EH (cell line): Measurements from ENCODE around the gene CISD2.
A peak's percentile ranks its signal among the peaks of the same experiment; 100 is the strongest.
"Not testable (repeated sequence)": the region's sequence is repeated elsewhere in the genome, so short reads cannot be mapped to it uniquely, and the experiment has no call there.

Experiments
- DNase-seq: peaks from one replicate; pipeline ENCODE4 v3.0.0-alpha.2; 2015; ENCODE audit warnings: low read depth

The CISD2 gene, protein sequence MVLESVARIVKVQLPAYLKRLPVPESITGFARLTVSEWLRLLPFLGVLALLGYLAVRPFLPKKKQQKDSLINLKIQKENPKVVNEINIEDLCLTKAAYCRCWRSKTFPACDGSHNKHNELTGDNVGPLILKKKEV

DNA sequence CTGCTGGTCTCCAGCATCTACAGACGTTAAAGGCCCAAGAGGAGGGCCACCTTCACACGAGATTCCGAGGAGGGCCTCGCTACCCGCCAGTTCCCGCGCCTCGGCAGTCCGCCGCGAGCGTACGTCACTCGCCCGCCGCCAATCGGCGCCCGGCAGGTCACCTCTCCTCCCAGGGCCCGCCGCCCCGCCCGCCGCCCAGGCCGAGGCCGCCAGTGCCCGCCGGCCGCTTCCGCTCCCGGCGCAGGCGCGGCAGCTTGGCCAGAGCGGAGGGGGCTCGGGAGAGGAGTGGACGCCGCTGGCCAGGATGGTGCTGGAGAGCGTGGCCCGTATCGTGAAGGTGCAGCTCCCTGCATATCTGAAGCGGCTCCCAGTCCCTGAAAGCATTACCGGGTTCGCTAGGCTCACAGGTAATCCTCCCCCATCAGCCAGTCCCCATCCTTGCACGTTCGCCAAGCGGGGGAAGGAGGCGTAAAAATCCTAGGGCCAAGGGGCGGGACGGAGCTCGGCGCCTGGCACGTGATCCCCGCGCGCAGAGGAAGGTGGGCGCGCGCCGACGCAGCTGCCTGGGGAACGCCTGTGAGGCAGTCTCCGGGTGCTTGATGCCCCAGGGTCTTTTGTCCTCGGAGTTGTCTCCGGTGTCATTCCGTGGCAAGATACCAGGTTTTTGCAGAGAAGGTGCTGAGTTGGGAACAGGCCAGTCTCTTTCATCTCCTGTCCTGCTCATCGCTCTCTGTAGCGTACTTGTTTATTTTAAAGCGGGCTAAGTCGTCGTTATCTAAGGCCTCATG, at the start of gene CISD2:
Gene CISD2, plus strand, starts transcription at position 212 of the 788 bp plus-strand sequence. Its CDS starts 93 bp downstream, at position 305.
- DNase-seq = peak; percentile 92

DNA sequence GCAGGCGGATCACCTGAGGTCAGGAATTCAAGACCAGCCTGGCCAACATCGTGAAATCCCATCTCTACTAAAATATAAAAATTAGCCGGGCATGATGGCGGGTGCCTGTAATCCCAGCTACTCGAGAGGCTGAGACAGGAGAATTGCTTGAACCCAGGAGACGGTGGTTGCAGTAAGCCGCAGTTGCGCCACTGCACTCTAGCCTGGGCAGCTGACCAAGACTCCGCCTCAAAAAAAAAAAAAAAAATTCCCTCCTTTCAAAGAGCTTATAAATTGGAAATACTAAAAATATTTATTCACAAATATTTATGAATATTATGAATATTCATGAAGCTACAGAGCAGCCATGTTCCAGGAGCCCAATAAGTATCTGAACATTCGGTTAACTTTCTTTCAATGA, 49.7 kb upstream of the CISD2 start:
- not testable (repeated sequence) for DNase-seq

DNA sequence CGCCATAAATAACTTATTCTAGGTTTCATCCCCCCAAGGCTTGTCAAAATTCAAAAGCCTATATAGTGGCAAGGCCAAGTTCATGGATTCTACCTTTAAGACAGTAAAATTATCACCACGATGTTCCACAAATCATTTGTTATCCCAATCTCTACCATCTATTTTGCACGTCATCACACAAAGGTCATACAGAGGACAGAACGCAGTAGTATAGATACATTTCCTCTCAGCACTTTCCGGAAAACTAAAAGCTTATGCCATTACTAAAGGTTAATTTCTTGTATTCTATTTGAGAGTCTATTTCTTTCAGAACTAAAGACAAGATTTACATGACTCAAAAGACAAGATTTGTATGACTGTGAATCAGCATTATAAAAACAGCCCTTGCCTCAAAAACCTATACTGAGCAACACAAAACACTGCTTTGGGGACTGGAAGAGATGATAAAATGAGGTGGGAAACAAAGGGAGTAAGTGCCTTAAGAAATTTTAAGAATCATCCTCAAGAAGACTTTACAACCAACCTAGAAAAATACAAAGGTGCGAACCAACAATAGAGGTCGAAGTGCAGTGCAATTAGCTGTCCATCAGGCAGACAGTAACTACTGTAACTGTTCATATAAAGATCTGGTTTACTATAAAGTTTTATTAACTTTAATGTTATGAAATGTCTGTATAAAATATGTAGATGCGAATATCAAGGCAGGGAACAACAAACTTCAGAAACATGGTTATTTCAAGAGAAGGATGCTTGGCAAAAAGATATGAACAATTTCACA, 49.0 kb upstream of the CISD2 start:
- DNase-seq = no peak

DNA sequence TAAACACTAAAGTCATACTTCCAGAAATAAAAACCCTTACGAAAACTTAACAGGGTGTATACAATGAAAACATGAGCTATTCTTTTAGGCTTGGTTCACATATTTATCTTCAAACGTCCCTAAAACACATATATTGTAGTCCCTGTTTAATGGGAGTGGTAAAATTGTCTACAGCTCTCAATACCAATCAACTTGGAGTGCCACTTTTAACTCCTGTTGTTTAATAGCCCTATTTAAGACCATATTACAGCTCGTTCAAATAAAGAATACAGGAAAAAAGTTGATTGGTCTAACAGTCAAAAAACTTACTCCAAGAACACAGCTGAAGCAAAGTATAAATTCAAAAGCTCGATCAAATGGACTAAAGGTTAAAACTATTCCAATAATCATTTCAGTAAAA, 45.3 kb upstream of the CISD2 start:
- DNase-seq = no peak

DNA sequence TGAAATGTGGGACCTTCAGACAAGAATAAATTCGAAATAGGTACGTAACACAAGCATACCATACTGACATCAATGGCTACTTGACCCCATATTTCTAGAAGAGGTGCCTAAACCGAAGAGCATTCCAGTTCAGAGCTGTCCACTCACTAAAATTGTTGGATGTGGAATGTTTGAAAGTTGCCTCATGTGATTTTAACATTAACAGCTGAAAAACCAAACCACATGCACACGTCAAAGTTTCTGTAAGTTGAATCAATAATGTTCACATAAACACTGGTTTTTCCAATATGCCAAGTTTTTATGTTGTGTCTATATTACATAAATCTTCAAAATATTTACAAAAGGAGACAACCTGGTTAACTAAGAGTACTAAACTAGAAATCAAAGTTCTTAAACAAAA, 44.9 kb upstream of the CISD2 start:
- no peak for DNase-seq

DNA sequence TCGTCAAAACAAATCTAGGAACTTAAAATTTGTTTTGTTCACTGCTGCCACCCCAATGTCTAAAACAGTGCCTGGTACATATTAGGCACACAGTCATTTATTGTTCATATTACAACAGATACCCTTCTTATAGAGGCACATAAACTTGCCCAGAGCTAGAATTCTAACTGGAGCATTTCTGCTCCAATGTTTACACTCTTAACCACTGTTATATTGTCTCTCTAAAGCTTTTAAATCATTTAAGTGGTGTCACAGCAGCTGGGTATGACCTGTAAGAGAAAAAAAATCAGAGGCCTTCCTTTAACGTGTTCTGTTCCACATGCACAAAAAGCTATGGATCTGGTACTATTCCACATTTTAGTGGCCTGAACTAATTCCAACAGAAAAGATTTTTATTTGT, 44.4 kb upstream of the CISD2 start:
- no peak for DNase-seq

DNA sequence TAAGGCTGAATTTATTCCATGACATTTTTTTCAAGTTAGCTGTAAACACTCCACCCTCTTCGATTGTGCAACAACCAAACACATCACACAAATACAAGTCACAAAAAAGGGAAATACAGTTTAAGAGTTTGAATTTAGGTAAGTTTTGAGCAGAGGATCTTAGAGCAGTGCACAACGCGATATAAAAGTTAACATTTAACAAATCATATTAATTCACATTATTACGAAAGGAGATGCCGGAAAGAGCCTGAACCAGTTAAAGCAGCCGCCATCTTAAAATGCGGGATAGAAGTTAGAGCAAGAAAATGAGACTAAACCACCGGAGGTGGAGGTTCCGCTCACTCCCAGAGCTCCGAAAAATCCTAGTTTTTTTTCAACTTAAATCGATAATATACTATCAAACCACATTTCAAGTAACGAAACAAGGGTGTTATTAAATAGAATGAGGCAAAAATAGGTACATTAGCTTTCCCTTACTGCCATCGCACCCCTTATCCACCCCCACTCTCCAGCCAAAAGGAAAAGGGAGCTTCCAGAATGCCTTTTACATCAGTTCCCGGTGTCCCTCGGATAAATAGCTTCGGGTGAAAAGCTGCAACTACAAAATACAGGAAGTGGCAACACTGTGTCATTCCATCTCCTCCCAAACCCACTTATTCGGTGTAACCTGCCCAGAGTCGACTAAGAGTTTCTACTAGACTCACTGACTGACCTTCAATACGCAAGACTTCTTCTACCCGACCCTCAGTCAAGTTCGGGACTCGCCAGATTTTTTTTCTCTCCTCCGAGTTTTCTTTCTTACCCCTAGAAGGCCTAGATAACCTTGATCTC, 43.3 kb upstream of the CISD2 start:
- peak; percentile 85 for DNase-seq

DNA sequence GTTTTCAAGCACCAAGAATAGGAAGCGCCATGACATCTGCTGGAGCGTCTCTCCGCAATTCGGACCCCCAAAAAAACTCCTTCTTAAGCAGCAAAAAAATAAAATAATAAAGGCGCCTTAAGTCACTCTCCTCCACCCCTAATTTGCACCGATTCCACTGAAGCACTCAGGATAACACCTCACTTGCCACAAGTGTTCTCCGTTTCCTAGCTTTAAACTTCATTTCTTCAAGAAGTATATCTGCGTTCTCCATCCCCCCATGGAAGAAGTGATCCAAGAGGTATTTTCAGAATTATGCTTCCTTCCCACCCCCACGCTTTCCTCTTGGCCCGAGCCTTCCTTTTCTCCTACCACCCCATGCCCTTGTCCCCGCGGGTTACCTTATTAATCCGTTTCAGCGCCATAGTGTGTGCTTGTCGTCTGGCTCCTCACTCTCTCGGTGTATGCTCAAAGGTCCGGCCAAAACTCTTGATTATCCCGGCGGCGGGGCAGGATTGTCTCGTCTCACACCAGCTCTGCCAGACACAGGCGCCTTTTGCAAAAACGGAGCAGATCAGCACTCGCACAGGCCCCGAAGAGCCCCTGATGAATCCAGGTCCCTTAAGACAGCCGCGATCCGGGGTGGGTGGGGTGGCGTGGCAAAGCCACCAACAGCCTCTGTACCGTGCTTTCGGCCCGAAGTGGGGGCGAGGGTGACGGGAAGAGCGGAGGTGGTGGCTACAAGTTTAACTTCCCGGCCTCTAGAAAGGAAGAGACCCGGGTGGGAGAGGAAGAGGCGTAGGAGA, 42.5 kb upstream of the CISD2 start:
- no peak for DNase-seq

DNA sequence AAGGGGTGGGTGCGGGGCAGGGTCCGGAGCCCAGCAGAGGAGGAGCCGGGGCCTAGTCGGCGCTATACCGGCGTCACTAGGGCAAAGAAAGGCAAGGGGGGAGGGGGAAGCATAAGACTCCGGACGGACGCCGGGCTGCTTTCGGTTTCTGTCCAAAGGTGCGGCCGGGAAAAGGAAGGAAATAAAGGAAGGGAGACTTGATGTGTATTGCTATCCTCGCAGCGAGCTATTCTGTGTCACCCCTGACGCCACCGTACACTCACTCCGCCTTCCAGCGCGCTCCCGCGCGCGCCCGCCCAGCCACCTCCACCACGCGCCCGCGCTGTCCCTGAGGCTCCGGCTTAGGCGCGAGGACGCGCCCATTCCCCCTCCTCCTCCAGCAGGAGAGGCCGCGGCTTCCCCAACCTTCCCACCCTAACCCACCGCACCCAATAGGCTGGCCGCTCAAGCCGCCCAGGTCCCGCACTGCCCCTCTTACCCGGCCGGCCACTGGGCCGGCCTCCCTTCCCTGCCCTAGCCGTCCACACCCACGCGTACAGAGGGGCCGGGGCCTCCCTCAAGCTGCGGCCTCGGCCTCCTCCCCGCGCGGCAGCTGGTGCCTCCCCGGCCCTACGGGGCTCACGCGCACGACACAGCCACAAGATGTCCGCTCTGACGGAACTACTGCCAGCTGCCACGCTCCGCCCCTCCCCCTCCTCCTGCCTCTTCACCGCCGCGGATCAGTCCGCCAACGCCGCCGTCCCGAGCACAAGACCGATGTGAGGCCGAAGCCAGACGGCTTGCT, 41.7 kb upstream of the CISD2 start, which contains the start of gene UBE2D3:
Gene UBE2D3, minus strand, starts transcription at position 662 of the 784 bp plus-strand sequence. CDS start 1,043 bp downstream, outside the sequence.
- DNase-seq = peak; percentile 93

DNA sequence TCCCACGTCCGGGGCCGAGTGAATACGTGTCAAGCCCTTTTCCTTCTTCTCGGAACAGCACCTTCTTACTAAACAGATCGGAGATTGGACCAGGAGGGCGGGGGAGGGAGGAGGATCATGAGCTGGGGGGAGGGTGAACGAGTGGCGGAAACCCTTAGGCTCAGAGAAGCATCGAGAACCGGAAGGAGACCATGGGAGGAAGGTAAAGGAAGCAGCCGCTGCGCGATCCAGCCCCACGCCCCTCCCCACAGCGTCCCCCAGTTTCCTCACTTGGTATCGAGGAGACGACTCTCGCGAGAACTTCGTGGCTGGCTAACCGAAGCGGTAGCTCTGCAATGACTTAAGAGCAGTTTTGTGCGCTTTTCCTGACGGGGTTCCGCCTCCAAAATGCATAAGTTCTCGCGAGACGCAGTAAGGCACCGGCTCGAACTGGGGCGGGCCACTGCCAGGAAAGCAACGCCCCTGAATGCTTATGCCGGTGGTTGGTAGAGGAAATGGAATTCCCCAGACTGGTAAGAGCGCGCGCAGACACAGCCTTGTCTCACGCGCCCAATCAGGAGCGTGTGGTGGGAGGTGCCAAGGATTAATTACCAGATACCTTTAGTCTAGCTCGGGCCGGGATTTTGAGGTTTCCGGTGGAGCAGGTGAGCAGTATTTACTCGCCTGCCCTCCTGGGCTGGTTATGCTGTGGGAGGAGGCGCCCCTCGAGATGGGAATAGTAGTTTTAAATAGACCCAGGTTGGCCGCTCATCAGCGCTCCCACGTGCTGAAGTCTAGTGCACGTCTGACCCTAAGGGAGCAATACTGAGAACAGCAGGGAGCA, 40.9 kb upstream of the CISD2 start:
- DNase-seq = peak; percentile 100

DNA sequence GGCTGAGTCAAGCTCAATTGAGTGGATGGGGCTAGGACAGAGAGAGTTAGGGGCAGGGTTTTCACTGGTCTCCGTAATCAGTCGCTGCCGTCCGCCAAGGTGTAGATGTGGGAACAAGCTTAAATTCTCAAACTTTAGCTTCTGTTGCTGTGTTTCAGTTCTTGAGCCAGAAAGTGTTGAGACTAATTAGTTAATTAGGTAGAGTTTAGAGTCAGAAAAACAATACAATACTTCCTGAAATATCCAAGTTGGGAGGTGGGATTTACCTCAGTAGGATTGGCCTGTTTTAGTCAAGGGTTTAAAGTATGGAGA, 40.3 kb upstream of the CISD2 start:
- no peak for DNase-seq

DNA sequence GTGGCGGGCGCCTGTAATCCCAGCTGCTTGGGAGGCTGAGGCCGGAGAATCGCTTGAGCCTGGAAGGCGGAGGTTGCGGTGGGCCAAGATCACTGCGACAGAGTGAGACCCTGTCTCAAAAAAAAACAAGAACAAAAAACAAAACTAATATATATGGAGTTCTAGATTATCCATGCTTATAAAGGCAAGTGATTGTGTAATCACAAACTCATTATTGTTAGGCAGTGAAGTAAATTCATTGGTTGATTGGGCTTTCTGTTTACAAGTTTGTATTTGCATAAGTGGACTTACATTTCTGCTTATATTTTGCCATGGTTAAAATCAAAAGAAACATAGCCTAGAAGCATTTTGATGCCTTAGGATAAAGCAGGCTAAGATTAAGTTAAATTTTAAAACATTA, 39.0 kb upstream of the CISD2 start:
- no peak for DNase-seq

DNA sequence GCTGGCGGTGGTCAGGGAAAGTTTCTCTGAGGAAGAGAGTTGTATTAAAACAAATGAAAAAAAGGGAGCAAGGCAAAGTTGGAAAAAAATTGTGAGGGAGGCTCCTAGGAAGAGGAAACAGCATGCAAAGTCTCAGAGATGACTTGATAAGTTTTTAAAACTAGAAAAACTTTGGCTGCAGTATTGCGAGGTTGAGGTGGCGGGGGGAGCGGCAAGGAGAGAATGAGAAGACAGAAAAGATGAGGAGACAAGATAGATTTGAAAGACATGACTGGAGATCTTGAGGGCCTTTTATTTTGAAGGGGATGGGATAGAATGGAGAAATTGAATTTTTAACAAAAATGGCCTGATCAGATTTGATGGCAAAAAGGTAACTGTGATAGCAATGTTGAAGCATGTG, 36.7 kb upstream of the CISD2 start:
- DNase-seq = no peak

DNA sequence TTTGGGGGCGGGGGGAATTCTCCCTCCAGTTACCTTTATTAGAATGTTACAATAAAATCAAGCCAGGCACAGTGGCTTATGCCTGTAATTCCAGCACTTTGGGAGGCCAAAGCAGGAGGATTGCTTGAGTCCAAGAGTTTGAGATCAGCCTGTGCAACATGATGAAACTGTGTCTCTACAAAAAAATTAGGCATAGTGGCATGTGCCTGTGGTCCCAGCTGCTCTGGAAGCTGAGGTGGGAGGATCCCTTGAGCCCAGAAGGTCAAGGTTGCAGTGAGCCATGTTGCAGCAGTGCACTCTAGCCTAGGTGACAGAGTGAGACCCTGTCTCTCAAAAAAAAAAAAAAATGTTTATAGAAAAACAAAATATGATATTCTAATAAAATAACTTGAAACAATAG, 36.1 kb upstream of the CISD2 start:
- DNase-seq = no peak

DNA sequence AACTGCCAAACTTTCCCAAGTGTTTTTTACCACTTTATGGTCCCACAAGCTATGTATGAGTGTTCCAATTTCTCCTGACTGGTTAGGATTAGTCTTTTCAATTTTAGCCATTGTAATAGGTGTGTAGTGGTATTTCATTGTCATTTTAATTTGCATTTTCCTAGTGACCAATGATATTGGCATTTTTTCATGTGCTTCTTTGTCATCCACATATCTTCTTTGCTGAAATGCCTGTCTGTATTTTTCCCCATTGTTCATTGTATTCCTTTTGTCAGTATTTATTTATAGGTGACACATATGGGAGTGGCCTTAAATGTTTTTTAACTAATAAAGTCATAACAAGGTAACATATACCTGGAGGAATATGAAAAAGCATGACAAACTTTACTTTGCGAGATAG, 32.2 kb upstream of the CISD2 start:
- no peak for DNase-seq

DNA sequence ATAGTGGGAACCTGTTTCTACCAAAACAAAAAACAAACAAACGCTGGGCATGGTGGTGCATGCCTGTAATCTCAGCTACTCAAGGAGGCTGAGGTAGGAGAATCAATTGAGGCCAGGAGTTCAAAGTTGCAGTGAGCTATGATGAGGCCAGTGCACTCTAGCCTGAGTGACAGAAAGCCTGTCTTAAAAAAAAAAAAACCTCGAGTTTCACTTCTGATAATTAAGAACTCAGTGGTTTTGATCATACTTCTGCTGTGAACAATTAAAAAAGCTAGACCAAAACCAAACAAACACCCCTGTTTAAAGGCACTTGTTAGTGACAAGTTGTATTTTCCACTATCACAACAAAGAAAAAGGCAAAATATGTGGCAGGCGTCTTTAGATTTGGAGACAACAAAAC, 26.4 kb upstream of the CISD2 start:
- DNase-seq = no peak

DNA sequence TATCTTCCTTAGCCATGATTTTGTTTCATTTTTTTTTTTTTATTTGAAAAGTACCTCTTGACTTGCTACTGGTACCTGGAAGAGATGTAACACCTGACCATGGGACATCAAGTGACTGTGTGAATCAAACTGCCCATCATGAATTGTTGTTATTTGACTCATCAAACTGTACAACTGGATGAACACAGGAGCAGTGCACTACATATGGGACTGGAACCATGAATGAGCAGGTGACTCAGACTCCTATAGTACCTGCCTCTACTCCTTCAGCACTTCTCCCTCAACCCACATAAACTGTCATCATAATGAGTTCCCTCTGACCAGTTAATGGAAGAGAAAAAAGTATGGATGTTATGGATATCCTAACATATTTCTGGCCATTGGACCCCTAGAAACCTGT, 25.5 kb upstream of the CISD2 start:
- DNase-seq = no peak

DNA sequence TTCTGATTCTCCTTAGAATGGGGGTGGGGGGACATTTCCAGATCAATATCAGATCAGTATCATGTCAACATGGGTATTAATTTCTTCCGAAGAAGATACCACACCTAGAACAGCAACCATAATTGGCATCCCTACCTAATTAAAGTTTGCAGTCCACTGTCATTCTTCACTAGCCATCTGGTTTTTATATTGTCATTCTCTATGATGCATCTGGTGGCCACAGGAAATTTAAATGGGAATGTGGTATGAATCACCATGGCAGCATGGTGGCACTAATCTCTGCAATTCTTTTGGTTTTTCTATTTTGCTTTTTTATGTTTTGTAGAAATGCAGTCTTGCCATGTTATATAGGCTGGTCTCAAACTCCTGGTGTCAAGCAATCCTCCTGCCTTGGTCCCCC, 24.9 kb upstream of the CISD2 start:
- peak; percentile 53 for DNase-seq

DNA sequence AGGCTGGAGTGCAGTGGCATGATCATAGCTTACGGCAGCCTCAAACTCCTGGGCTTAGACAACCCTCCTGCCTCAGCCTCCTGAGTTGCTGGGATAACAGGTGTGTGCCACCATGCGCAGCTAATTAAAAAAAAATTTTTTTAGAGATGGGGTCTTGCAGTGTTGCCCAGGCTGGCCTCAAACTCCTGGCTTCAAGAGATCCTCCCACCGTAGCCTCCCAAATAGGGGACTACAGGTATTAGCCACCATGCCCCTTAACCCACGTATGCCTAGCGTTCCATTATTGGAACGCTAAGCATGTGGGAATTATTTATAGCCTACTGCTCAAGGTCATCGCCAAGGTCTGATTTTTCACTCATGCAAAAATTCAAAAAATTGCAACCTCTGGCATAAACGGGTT, 21.1 kb upstream of the CISD2 start:
- DNase-seq = no peak

DNA sequence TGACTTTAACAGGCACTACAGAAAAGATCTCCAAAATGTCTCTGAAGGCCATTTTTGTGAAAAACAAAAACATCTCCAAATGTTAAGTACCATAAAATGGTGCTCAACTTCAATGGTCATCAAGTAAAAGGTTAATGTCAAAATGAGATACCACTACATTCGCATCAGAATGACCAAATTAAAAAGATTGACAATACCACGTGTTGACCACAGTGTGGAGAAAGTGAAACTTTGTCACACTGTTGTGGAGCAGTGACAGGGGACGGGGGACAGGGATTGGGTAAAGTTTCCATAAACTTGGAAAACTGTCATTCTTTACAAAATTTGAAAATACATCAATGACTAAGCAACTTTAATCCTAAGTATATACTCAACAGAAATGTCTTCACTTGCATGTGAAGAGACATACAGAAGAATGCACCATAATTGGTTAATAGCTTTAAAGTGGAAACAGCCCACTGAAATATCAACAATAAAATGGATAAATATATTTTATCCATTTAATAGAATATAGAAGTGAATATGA, 19.1 kb upstream of the CISD2 start:
- DNase-seq = no peak
